Measurements from ENCODE around the gene DIAPH3. TPM values are rescaled to one million over a fixed set of nuclear protein-coding genes. Genes with fewer than 3 reads are reported as not detected.
A peak's percentile ranks its signal among the peaks of the same experiment; 100 is the strongest.

DIAPH3 gene
- total RNA-seq, 1 donor from 2014 or later, result 2.6 TPM

GRCh38 chr13:59679254-59679653, 484.5 kb downstream of the DIAPH3 start:
- Mint-ChIP-seq H3K4me1 (ENCODE audit: low read depth, unreplicated experiment) (peaks cover 19% of the 10 kb centered on the region), H3K36me3 (ENCODE audit: unreplicated experiment) (no peaks in the 10 kb centered on the region), H3K4me3 (ENCODE audit: unreplicated experiment) (no peak overlapping the region), H3K27ac (ENCODE audit: unreplicated experiment) (no peak overlapping the region), H3K9me3 (ENCODE audit: unreplicated experiment) (no peaks in the 10 kb centered on the region), H3K27me3 (ENCODE audit: unreplicated experiment) (no peaks in the 10 kb centered on the region)
- DNase-seq, result no peak
- no peak for TF ChIP-seq CTCF (IDR thresholded peaks at IDR 0.05; ENCODE audit: partially characterized antibody, unreplicated experiment)

GRCh38 chr13:59677966-59678814, 485.5 kb downstream of the DIAPH3 start:
- peak; percentile 78 for TF ChIP-seq CTCF (IDR thresholded peaks at IDR 0.05; ENCODE audit: partially characterized antibody, unreplicated experiment)
- no peaks in the 10 kb centered on the region for H3K9me3 Mint-ChIP-seq (ENCODE audit: unreplicated experiment)
- no peak overlapping the region for H3K4me3 Mint-ChIP-seq (ENCODE audit: unreplicated experiment)
- no peaks in the 10 kb centered on the region for H3K36me3 Mint-ChIP-seq (ENCODE audit: unreplicated experiment)
- H3K27me3 Mint-ChIP-seq (ENCODE audit: unreplicated experiment), result no peaks in the 10 kb centered on the region
- H3K27ac Mint-ChIP-seq (ENCODE audit: unreplicated experiment), result no peak overlapping the region
- H3K4me1 Mint-ChIP-seq (ENCODE audit: low read depth, unreplicated experiment), result peaks cover 10% of the 10 kb centered on the region
- no peak for DNase-seq

- Mint-ChIP-seq H3K4me3 (ENCODE audit: unreplicated experiment) (no peak overlapping the region), H3K9me3 (ENCODE audit: unreplicated experiment) (no peaks in the 10 kb centered on the region), H3K27ac (ENCODE audit: unreplicated experiment) (no peak overlapping the region), H3K27me3 (ENCODE audit: unreplicated experiment) (no peaks in the 10 kb centered on the region), H3K36me3 (ENCODE audit: unreplicated experiment) (no peaks in the 10 kb centered on the region), H3K4me1 (ENCODE audit: low read depth, unreplicated experiment) (peaks cover 10% of the 10 kb centered on the region)
- no peak for TF ChIP-seq CTCF (IDR thresholded peaks at IDR 0.05; ENCODE audit: partially characterized antibody, unreplicated experiment)
- DNase-seq, result no peak
Measured at GRCh38 chr13:59677430-59677829, 486.3 kb downstream of the DIAPH3 start.

- DNase-seq, result no peak
- H3K27ac Mint-ChIP-seq (ENCODE audit: unreplicated experiment), result no peak overlapping the region
- no peak overlapping the region for H3K4me3 Mint-ChIP-seq (ENCODE audit: unreplicated experiment)
- no peak for TF ChIP-seq CTCF (IDR thresholded peaks at IDR 0.05; ENCODE audit: partially characterized antibody, unreplicated experiment)
- H3K36me3 Mint-ChIP-seq (ENCODE audit: unreplicated experiment), result no peaks in the 10 kb centered on the region
- H3K27me3 Mint-ChIP-seq (ENCODE audit: unreplicated experiment), result no peaks in the 10 kb centered on the region
- H3K9me3 Mint-ChIP-seq (ENCODE audit: unreplicated experiment), result no peaks in the 10 kb centered on the region
- H3K4me1 Mint-ChIP-seq (ENCODE audit: low read depth, unreplicated experiment), result peaks cover 7% of the 10 kb centered on the region
Measured at GRCh38 chr13:59674616-59675015, 489.1 kb downstream of the DIAPH3 start.

GRCh38 chr13:59673286-59673685, 490.4 kb downstream of the DIAPH3 start:
- no peak for TF ChIP-seq CTCF (IDR thresholded peaks at IDR 0.05; ENCODE audit: partially characterized antibody, unreplicated experiment)
- Mint-ChIP-seq H3K9me3 (ENCODE audit: unreplicated experiment) (no peaks in the 10 kb centered on the region), H3K27me3 (ENCODE audit: unreplicated experiment) (no peaks in the 10 kb centered on the region), H3K4me3 (ENCODE audit: unreplicated experiment) (no peak overlapping the region), H3K36me3 (ENCODE audit: unreplicated experiment) (no peaks in the 10 kb centered on the region), H3K4me1 (ENCODE audit: low read depth, unreplicated experiment) (peaks cover 2% of the 10 kb centered on the region), H3K27ac (ENCODE audit: unreplicated experiment) (no peak overlapping the region)
- DNase-seq, result no peak
